ENCODE data around the gene THEMIS2. TPM values are rescaled to one million over a fixed set of nuclear protein-coding genes. Genes with fewer than 3 reads are reported as not detected.
A peak's percentile ranks its signal among the peaks of the same experiment; 100 is the strongest.

Gene THEMIS2
- total and polyA plus RNA-seq, 4 experiments from 2014 or later, result 39.3 to 68.5 (median 62.7) TPM

GRCh38 chr1:27894521-27894920, 22.2 kb downstream of the THEMIS2 start:
- ChIA-PET POLR2A (ENCODE audit: partially characterized antibody) (no interaction called here), CTCF (ENCODE audit: partially characterized antibody) (interaction anchor here (1.2 kb wide), 1 partner anchor 37 kb away, joined by 3 read pairs; no protein-coding TSS in a partner anchor)
- no peaks in the 10 kb centered on the region for H3K9me3 Mint-ChIP-seq
- Histone ChIP-seq H3K4me3 (ENCODE audit: low read length in 2 of 2) (no peak overlapping the region), H3K27me3 (ENCODE audit: insufficient read depth, low read length) (no peaks in the 10 kb centered on the region), H3K36me3 (ENCODE audit: insufficient read depth, low read length) (peaks cover 53% of the 10 kb centered on the region), H3K4me1 (ENCODE audit: insufficient read depth, low read length) (peaks cover 29% of the 10 kb centered on the region), H3K27ac (ENCODE audit: low read depth, low read length) (no peak overlapping the region), H3K9me3 (ENCODE audit: control insufficient read depth in 1 of 2, low read length in 2 of 2) (no peaks in the 10 kb centered on the region)
- DNase-seq, result no peak
- no peak overlapping the region for H3K4me3 Mint-ChIP-seq
- H3K4me1 Mint-ChIP-seq, result peaks cover 18 to 48% (median 31%) of the 10 kb centered on the region in 4 donors
- H3K36me3 Mint-ChIP-seq, result peaks cover 49 to 67% of the 10 kb centered on the region in 2 donors
- peak overlapping the region in 6 of 7 donors; percentile 44 to 89 (median 68) for H3K27ac Mint-ChIP-seq
- intact Hi-C loops (cut with micrococcal nuclease), result no loop called here
- H3K27me3 Mint-ChIP-seq, result no peaks in the 10 kb centered on the region

- Histone ChIP-seq H3K4me3 (ENCODE audit: low read length in 2 of 2) (no peak overlapping the region), H3K27ac (ENCODE audit: low read depth, low read length) (no peak overlapping the region), H3K27me3 (ENCODE audit: insufficient read depth, low read length) (no peaks in the 10 kb centered on the region), H3K36me3 (ENCODE audit: insufficient read depth, low read length) (peaks cover 56% of the 10 kb centered on the region), H3K4me1 (ENCODE audit: insufficient read depth, low read length) (no peaks in the 10 kb centered on the region), H3K9me3 (ENCODE audit: control insufficient read depth in 1 of 2, low read length in 2 of 2) (no peaks in the 10 kb centered on the region)
- intact Hi-C loops (cut with micrococcal nuclease), result no loop called here
- peaks cover 3 to 11% (median 6%) of the 10 kb centered on the region in 4 donors for H3K4me1 Mint-ChIP-seq
- POLR2A ChIA-PET (ENCODE audit: partially characterized antibody), result no interaction called here
- no peak overlapping the region for H3K27ac Mint-ChIP-seq
- peaks cover 29 to 55% of the 10 kb centered on the region in 2 donors for H3K36me3 Mint-ChIP-seq
- no peak for DNase-seq
- H3K27me3 Mint-ChIP-seq, result no peaks in the 10 kb centered on the region
- H3K9me3 Mint-ChIP-seq, result no peaks in the 10 kb centered on the region
- CTCF ChIA-PET (ENCODE audit: partially characterized antibody), result no interaction called here
- H3K4me3 Mint-ChIP-seq, result no peak overlapping the region
Observed at GRCh38 chr1:27906759-27907158, 34.4 kb downstream of the THEMIS2 start.

- Histone ChIP-seq H3K9me3 (ENCODE audit: control insufficient read depth in 1 of 2, low read length in 2 of 2) (no peaks in the 10 kb centered on the region), H3K27me3 (ENCODE audit: insufficient read depth, low read length) (no peaks in the 10 kb centered on the region), H3K4me1 (ENCODE audit: insufficient read depth, low read length) (peaks cover 11% of the 10 kb centered on the region), H3K36me3 (ENCODE audit: insufficient read depth, low read length) (peaks cover 23% of the 10 kb centered on the region), H3K27ac (ENCODE audit: low read depth, low read length) (no peak overlapping the region), H3K4me3 (ENCODE audit: low read length in 2 of 2) (no peak overlapping the region)
- DNase-seq, result no peak
- ChIA-PET POLR2A (ENCODE audit: partially characterized antibody) (interaction anchor here (0.6 kb wide), 1 partner anchor 32 kb away, joined by 4 read pairs; no protein-coding TSS in a partner anchor), CTCF (ENCODE audit: partially characterized antibody) (no interaction called here)
- intact Hi-C loops (cut with micrococcal nuclease), result no loop called here
- Mint-ChIP-seq H3K4me1 (peaks cover 14 to 31% (median 20%) of the 10 kb centered on the region in 4 donors), H3K27me3 (no peaks in the 10 kb centered on the region), H3K27ac (peak overlapping the region in 6 of 7 donors; percentile 41 to 73 (median 48)), H3K36me3 (peaks cover 11 to 45% of the 10 kb centered on the region in 2 donors), H3K9me3 (peaks cover 0 to 5% (median 0%) of the 10 kb centered on the region in 8 donors), H3K4me3 (peak overlapping the region in 6 of 8 donors; percentile 15 to 51 (median 26))
Observed at GRCh38 chr1:27912429-27912828, 40.1 kb downstream of the THEMIS2 start.

- no peaks in the 10 kb centered on the region for H3K9me3 ChIP-seq (ENCODE audit: control insufficient read depth in 1 of 2, low read length in 2 of 2)
- Mint-ChIP-seq H3K4me1 (peaks cover 12 to 29% (median 20%) of the 10 kb centered on the region in 4 donors), H3K27me3 (no peaks in the 10 kb centered on the region), H3K36me3 (peaks cover 0 to 24% of the 10 kb centered on the region in 2 donors), H3K4me3 (peak overlapping the region; percentile 95 to 100 (median 99)), H3K27ac (peak overlapping the region; percentile 97 to 100 (median 99)), H3K9me3 (peaks cover 0 to 5% (median 0%) of the 10 kb centered on the region in 8 donors)
- DNase-seq, result no peak
- POLR2A ChIA-PET (ENCODE audit: partially characterized antibody), result no interaction called here
- peak overlapping the region in 1 of 2 donors; percentile 29 for H3K4me3 ChIP-seq (ENCODE audit: low read length in 2 of 2)
- no peaks in the 10 kb centered on the region for H3K27me3 ChIP-seq (ENCODE audit: insufficient read depth, low read length)
- peaks cover 10% of the 10 kb centered on the region for H3K36me3 ChIP-seq (ENCODE audit: insufficient read depth, low read length)
- peaks cover 11% of the 10 kb centered on the region for H3K4me1 ChIP-seq (ENCODE audit: insufficient read depth, low read length)
- intact Hi-C loops (cut with micrococcal nuclease), result no loop called here
- peak overlapping the region; percentile 88 for H3K27ac ChIP-seq (ENCODE audit: low read depth, low read length)
- CTCF ChIA-PET (ENCODE audit: partially characterized antibody), result no interaction called here
Observed at GRCh38 chr1:27915082-27915575, 42.8 kb downstream of the THEMIS2 start.

GRCh38 chr1:27922272-27922671, 49.9 kb downstream of the THEMIS2 start:
- Histone ChIP-seq H3K27me3 (ENCODE audit: insufficient read depth, low read length) (no peaks in the 10 kb centered on the region), H3K27ac (ENCODE audit: low read depth, low read length) (no peak overlapping the region), H3K4me3 (ENCODE audit: low read length in 2 of 2) (no peak overlapping the region), H3K4me1 (ENCODE audit: insufficient read depth, low read length) (no peaks in the 10 kb centered on the region), H3K36me3 (ENCODE audit: insufficient read depth, low read length) (no peaks in the 10 kb centered on the region), H3K9me3 (ENCODE audit: control insufficient read depth in 1 of 2, low read length in 2 of 2) (no peaks in the 10 kb centered on the region)
- DNase-seq, result no peak
- Mint-ChIP-seq H3K36me3 (no peaks in the 10 kb centered on the region), H3K4me1 (no peaks in the 10 kb centered on the region), H3K4me3 (no peak overlapping the region), H3K9me3 (no peaks in the 10 kb centered on the region), H3K27me3 (no peaks in the 10 kb centered on the region), H3K27ac (no peak overlapping the region)
- ChIA-PET POLR2A (ENCODE audit: partially characterized antibody) (no interaction called here), CTCF (ENCODE audit: partially characterized antibody) (no interaction called here)
- intact Hi-C loops (cut with micrococcal nuclease), result no loop called here

GRCh38 chr1:27928216-27928954, 56.0 kb downstream of the THEMIS2 start:
- Histone ChIP-seq H3K27me3 (ENCODE audit: insufficient read depth, low read length) (no peaks in the 10 kb centered on the region), H3K9me3 (ENCODE audit: control insufficient read depth in 1 of 2, low read length in 2 of 2) (no peaks in the 10 kb centered on the region), H3K4me3 (ENCODE audit: low read length in 2 of 2) (no peak overlapping the region), H3K4me1 (ENCODE audit: insufficient read depth, low read length) (no peaks in the 10 kb centered on the region), H3K36me3 (ENCODE audit: insufficient read depth, low read length) (no peaks in the 10 kb centered on the region), H3K27ac (ENCODE audit: low read depth, low read length) (no peak overlapping the region)
- DNase-seq, result no peak
- intact Hi-C loops (cut with micrococcal nuclease), result no loop called here
- no peak overlapping the region for H3K4me3 Mint-ChIP-seq
- CTCF ChIA-PET (ENCODE audit: partially characterized antibody), result interaction anchor here (0.8 to 1.3 kb wide), 2 partner anchors 10 to 71 kb away, joined by 3 read pairs; no protein-coding TSS in a partner anchor
- H3K27ac Mint-ChIP-seq, result no peak overlapping the region
- no peaks in the 10 kb centered on the region for H3K9me3 Mint-ChIP-seq
- H3K27me3 Mint-ChIP-seq, result peaks cover 0 to 6% of the 10 kb centered on the region in 2 donors
- peaks cover 0 to 5% (median 0%) of the 10 kb centered on the region in 4 donors for H3K4me1 Mint-ChIP-seq
- no peaks in the 10 kb centered on the region for H3K36me3 Mint-ChIP-seq
- POLR2A ChIA-PET (ENCODE audit: partially characterized antibody), result no interaction called here

GRCh38 chr1:27931184-27931583, 58.8 kb downstream of the THEMIS2 start:
- no peak for DNase-seq
- ChIA-PET CTCF (ENCODE audit: partially characterized antibody) (interaction anchor here (3.7 kb wide), 1 partner anchor 9 kb away, joined by 15 read pairs; no protein-coding TSS in a partner anchor), POLR2A (ENCODE audit: partially characterized antibody) (no interaction called here)
- peaks cover 5 to 7% of the 10 kb centered on the region in 2 donors for H3K27me3 Mint-ChIP-seq
- H3K27ac Mint-ChIP-seq, result no peak overlapping the region
- no peak overlapping the region for H3K4me3 Mint-ChIP-seq
- Histone ChIP-seq H3K27me3 (ENCODE audit: insufficient read depth, low read length) (no peaks in the 10 kb centered on the region), H3K9me3 (ENCODE audit: control insufficient read depth in 1 of 2, low read length in 2 of 2) (no peaks in the 10 kb centered on the region), H3K4me3 (ENCODE audit: low read length in 2 of 2) (no peak overlapping the region), H3K27ac (ENCODE audit: low read depth, low read length) (no peak overlapping the region), H3K4me1 (ENCODE audit: insufficient read depth, low read length) (peaks cover 9% of the 10 kb centered on the region), H3K36me3 (ENCODE audit: insufficient read depth, low read length) (no peaks in the 10 kb centered on the region)
- no peaks in the 10 kb centered on the region for H3K9me3 Mint-ChIP-seq
- intact Hi-C loops (cut with micrococcal nuclease), result no loop called here
- no peaks in the 10 kb centered on the region for H3K36me3 Mint-ChIP-seq
- H3K4me1 Mint-ChIP-seq, result peaks cover 0 to 18% (median 6%) of the 10 kb centered on the region in 4 donors

Data from CD4-positive, alpha-beta memory T cell (primary cell).